ENCODE measurements around the gene NDUFA12.

Gene NDUFA12

GRCh38 chr12:94961256-94961824, 42.2 kb downstream of the NDUFA12 start:
- DNase-seq (ENCODE audit: extremely low read depth, low read depth) = no peak
- no peak for TF ChIP-seq CTCF (IDR thresholded peaks at IDR 0.05; ENCODE audit: low read depth, low read length)

GRCh38 chr12:94957006-94957405, 46.5 kb downstream of the NDUFA12 start:
- no peak for TF ChIP-seq CTCF (IDR thresholded peaks at IDR 0.05; ENCODE audit: low read depth, low read length)
- DNase-seq (ENCODE audit: extremely low read depth, low read depth) = no peak

- no peak for TF ChIP-seq CTCF (IDR thresholded peaks at IDR 0.05; ENCODE audit: low read depth, low read length)
- DNase-seq (ENCODE audit: extremely low read depth, low read depth) = no peak
These were observed 48.4 kb downstream of the NDUFA12 start for GRCh38 chr12:94954948-94955592.

- no peak for DNase-seq (ENCODE audit: extremely low read depth, low read depth)
- TF ChIP-seq CTCF (IDR thresholded peaks at IDR 0.05; ENCODE audit: low read depth, low read length) = no peak
These were observed 49.3 kb downstream of the NDUFA12 start for GRCh38 chr12:94954029-94954685.

GRCh38 chr12:94952325-94952724, 51.2 kb downstream of the NDUFA12 start:
- TF ChIP-seq CTCF (IDR thresholded peaks at IDR 0.05; ENCODE audit: low read depth, low read length) = no peak
- DNase-seq (ENCODE audit: extremely low read depth, low read depth) = no peak

GRCh38 chr12:94951071-94951934, 52.2 kb downstream of the NDUFA12 start:
- TF ChIP-seq CTCF (IDR thresholded peaks at IDR 0.05; ENCODE audit: low read depth, low read length) = no peak
- no peak for DNase-seq (ENCODE audit: extremely low read depth, low read depth)

Measured in AG09319 (cell line).